A673 (cell line): Measurements from ENCODE around the gene FCMR.
A peak's percentile ranks its signal among the peaks of the same experiment; 100 is the strongest.

Experiments
- CTCF ChIP-seq: fragments of 300-800, 200-600 bp; sonication (generic); conservative IDR thresholded peaks from 2 replicates; pipeline ENCODE4 v1.5.1; 2017; ENCODE audit warnings: low read depth, mild to moderate bottlenecking, antibody characterized with exemption, low read length, moderate library complexity, mixed read lengths
- EZH2 ChIP-seq: fragments of 200-600 bp; sonication (generic); IDR thresholded peaks from 2 replicates; pipeline ENCODE4 v1.6.1; 2017; ENCODE audit warnings: borderline replicate concordance, low read depth, mild to moderate bottlenecking, mixed read lengths, antibody characterized with exemption, low read length; ENCODE audit not compliant: poor library complexity, severe bottlenecking

GRCh38 chr1:206935491-206936067 is 13.8 kb upstream of the FCMR start:
- TF ChIP-seq CTCF, result peak; percentile 45
- no peak for TF ChIP-seq EZH2
